Esophagus muscularis mucosa (tissue), 4 donors: ENCODE data around the gene BANF1.

ENCODE experiments used
- CTCF ChIP-seq, 3 experiments: fragments of 200-600 bp in 2 of 3; fragments of 450-650 bp in 1 of 3; sonication (generic) in 2 of 3; IDR thresholded peaks; one replicate each; pipeline ENCODE4 v1.5.1; 2017 to 2019; ENCODE audit warnings: antibody characterized with exemption in 3 of 3, mild to moderate bottlenecking in 2 of 3, moderate library complexity in 1 of 3
- EP300 ChIP-seq: sonication (generic); formaldehyde crosslinking; IDR thresholded peaks from one replicate; pipeline ENCODE4 v1.6.1; 2017; ENCODE audit warnings: antibody characterized with exemption
- POLR2A ChIP-seq: fragments of 450-650 bp; IDR thresholded peaks from one replicate; pipeline ENCODE4 v1.6.1; 2017; ENCODE audit warnings: antibody characterized with exemption, moderate library complexity, mild to moderate bottlenecking, low read depth
- POLR2AphosphoS5 ChIP-seq, 2 donors: sonication (generic); formaldehyde crosslinking; IDR thresholded peaks; one replicate each; pipeline ENCODE4 v1.6.1; 2017; ENCODE audit warnings: antibody characterized with exemption in 2 of 2

- TF ChIP-seq POLR2AphosphoS5 (IDR thresholded peaks at IDR 0.05) = no peak
- no peak for TF ChIP-seq CTCF (IDR thresholded peaks at IDR 0.05)
- no peak for TF ChIP-seq EP300
- no peak for TF ChIP-seq POLR2A
Observed at GRCh38 chr11:66042227-66042995, 40.1 kb downstream of the BANF1 start.
